ENCODE measurements around the gene SYCE3.

The SYCE3 gene

GRCh38 chr22:50576070-50576469 lies 13.4 kb upstream of the SYCE3 start:
- no peak for DNase-seq (ENCODE audit: low read depth)

- no peak for DNase-seq (ENCODE audit: low read depth)
Observed at GRCh38 chr22:50575426-50575941, 12.8 kb upstream of the SYCE3 start.

GRCh38 chr22:50574383-50574755 lies 11.7 kb upstream of the SYCE3 start:
- no peak for DNase-seq (ENCODE audit: low read depth)

GRCh38 chr22:50573491-50574382 lies 11.0 kb upstream of the SYCE3 start:
- no peak for DNase-seq (ENCODE audit: low read depth)

GRCh38 chr22:50572965-50573364 lies 10.2 kb upstream of the SYCE3 start:
- no peak for DNase-seq (ENCODE audit: low read depth)

GRCh38 chr22:50571264-50572175 lies 8.8 kb upstream of the SYCE3 start:
- DNase-seq (ENCODE audit: low read depth) = no peak

GRCh38 chr22:50570861-50571260 lies 8.1 kb upstream of the SYCE3 start:
- DNase-seq (ENCODE audit: low read depth) = no peak

- DNase-seq (ENCODE audit: low read depth) = no peak
Observed at GRCh38 chr22:50569896-50570535, 7.3 kb upstream of the SYCE3 start.

GRCh38 chr22:50569041-50569459 lies 6.3 kb upstream of the SYCE3 start:
- no peak for DNase-seq (ENCODE audit: low read depth)

- no peak for DNase-seq (ENCODE audit: low read depth)
Observed at GRCh38 chr22:50568626-50569025, 5.9 kb upstream of the SYCE3 start.

- DNase-seq (ENCODE audit: low read depth) = no peak
Observed at GRCh38 chr22:50567721-50568252, 5.1 kb upstream of the SYCE3 start.

GRCh38 chr22:50564289-50564688 lies 1.6 kb upstream of the SYCE3 start:
- DNase-seq (ENCODE audit: low read depth) = no peak

- DNase-seq (ENCODE audit: low read depth) = no peak
Observed at GRCh38 chr22:50563413-50564160, 868 bp upstream of the SYCE3 start.

- no peak for DNase-seq (ENCODE audit: low read depth)
Observed at GRCh38 chr22:50561401-50562358, 1.0 kb downstream of the SYCE3 start.

- DNase-seq (ENCODE audit: low read depth) = no peak
Observed at GRCh38 chr22:50560034-50560433, 2.7 kb downstream of the SYCE3 start.

GRCh38 chr22:50556703-50557102 lies 6.0 kb downstream of the SYCE3 start:
- DNase-seq (ENCODE audit: low read depth) = no peak

- DNase-seq (ENCODE audit: low read depth) = no peak
Observed at GRCh38 chr22:50553310-50553709, 9.4 kb downstream of the SYCE3 start.

- DNase-seq (ENCODE audit: low read depth) = no peak
Observed at GRCh38 chr22:50551160-50551752, 11.5 kb downstream of the SYCE3 start.

- no peak for DNase-seq (ENCODE audit: low read depth)
Observed at GRCh38 chr22:50550395-50550794, 12.3 kb downstream of the SYCE3 start.

Measured in GM04503 (cell line).